Natural killer cell (primary cell): ENCODE results near the gene KAT6B. TPM values are rescaled to one million over a fixed set of nuclear protein-coding genes. Genes with fewer than 3 reads are reported as not detected.

Experiments
- ATAC-seq, 3 donors: fragments of 150-1000 bp in 2 of 3; fragments of 200-7000 bp in 1 of 3; cut with Tn5 transposase; 1 replicate in 1 of 3; 2 replicates in 2 of 3; pipeline ENCODE4 v1.10.0; 2021; ENCODE audit warnings: mild to moderate bottlenecking in 2 of 3, moderate library complexity in 2 of 3
- DNase-seq, 2 donors: peaks; one replicate each; pipeline versions ENCODE4 v3.0.0 to v3.0.0-alpha.2; 2013 to 2021; ENCODE audit warnings: mixed read lengths in 1 of 2
- H3K27ac ChIP-seq: one replicate; pipeline ENCODE4 v1.5.1; 2013; ENCODE audit warnings: mild to moderate bottlenecking, low read length
- H3K27me3 ChIP-seq: one replicate; pipeline ENCODE4 v1.6.1; 2013; ENCODE audit warnings: low read length; ENCODE audit not compliant: control insufficient read depth, insufficient read depth
- H3K36me3 ChIP-seq: one replicate; pipeline ENCODE4 v1.6.1; 2013; ENCODE audit warnings: low read length; ENCODE audit not compliant: control insufficient read depth, insufficient read depth
- H3K4me1 ChIP-seq: one replicate; pipeline ENCODE4 v1.6.1; 2013; ENCODE audit warnings: low read length; ENCODE audit not compliant: control insufficient read depth, insufficient read depth
- H3K4me3 ChIP-seq: one replicate; pipeline ENCODE4 v1.5.1; 2013; ENCODE audit warnings: low read length
- H3K9me3 ChIP-seq: one replicate; pipeline ENCODE4 v1.6.1; 2013; ENCODE audit warnings: low read length; ENCODE audit not compliant: control insufficient read depth, insufficient read depth
- H3K27ac Mint-ChIP-seq, 2 donors: one replicate each; pipeline ENCODE4 v1.8.0; 2022; ENCODE audit warnings: mild to moderate bottlenecking in 2 of 2, mixed read lengths in 2 of 2, moderate library complexity in 1 of 2
- H3K27me3 Mint-ChIP-seq, 2 donors: one replicate each; pipeline ENCODE4 v1.8.0; 2022; ENCODE audit warnings: low read depth in 2 of 2, mixed read lengths in 2 of 2
- H3K36me3 Mint-ChIP-seq: one replicate; pipeline ENCODE4 v1.8.0; 2022; ENCODE audit warnings: mixed read lengths
- H3K4me1 Mint-ChIP-seq, 2 donors: one replicate each; pipeline ENCODE4 v1.8.0; 2022; ENCODE audit warnings: mixed read lengths in 2 of 2
- H3K4me3 Mint-ChIP-seq: one replicate; pipeline ENCODE4 v1.8.0; 2022; ENCODE audit warnings: mild to moderate bottlenecking, moderate library complexity, mixed read lengths
- H3K9me3 Mint-ChIP-seq, 2 donors: one replicate each; pipeline ENCODE4 v1.8.0; 2022; ENCODE audit warnings: mixed read lengths in 2 of 2
- WGBS: methylation state at CpG from one replicate; pipeline ENCODE4 v1.1.7; 2013; ENCODE audit warnings: missing lambda C conversion rate; ENCODE audit not compliant: insufficient coverage; 5-methylcytosine and 5-hydroxymethylcytosine counted together
- intact Hi-C: fragments of 100-400 bp; cut with micrococcal nuclease; formaldehyde crosslinking; loops from one replicate; pipeline ENCODE4 v1.14.2; 2022
- total RNA-seq, 4 donors: library from RNA; stranded (reverse); fragments of 120-200 nt in 1 of 4; gene quantifications; one replicate each; pipeline versions ENCODE4 v1.2.3 to v1.2.4, GENCODE V29; 2013 to 2022
- TF ChIP-seq, protein P1 (sequence below): fragments of 200-600 bp; IDR thresholded peaks from one replicate; pipeline ENCODE4 v1.8.0; 2022; ENCODE audit warnings: antibody characterized with exemption

The KAT6B gene
- total RNA-seq, 3 donors from 2014 or later (not counting 1 experiment from before 2014, with no cell fraction given), result 117 to 133 (median 121) TPM

DNA sequence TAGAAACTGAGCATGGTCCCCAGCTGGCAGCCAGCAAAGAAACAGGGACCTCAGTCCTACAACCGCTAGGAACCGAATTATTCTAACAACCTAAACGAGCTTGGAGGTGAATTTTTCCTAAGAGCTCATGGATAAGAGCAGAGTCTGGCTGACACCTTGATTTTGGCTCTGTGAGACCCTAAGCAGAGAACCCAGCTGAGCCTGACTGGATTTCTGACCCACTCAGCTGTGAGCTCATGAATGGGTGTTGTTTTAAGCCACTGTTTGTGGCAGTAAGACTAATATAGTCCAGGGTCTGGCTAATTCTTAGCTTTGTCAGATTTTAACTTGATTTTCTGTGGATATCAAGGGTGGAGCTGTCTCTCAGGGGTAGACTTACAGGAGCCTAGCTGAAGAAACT lies 77.1 kb downstream of the KAT6B start:
- Histone ChIP-seq H3K27ac (no peak overlapping the region), H3K36me3 (no peaks in the 10 kb centered on the region), H3K9me3 (no peaks in the 10 kb centered on the region), H3K27me3 (no peaks in the 10 kb centered on the region), H3K4me3 (no peak overlapping the region), H3K4me1 (peaks cover 19% of the 10 kb centered on the region)
- whole genome bisulfite sequencing, result 96% methylated on average over 3 of the region's 3 CpGs
- TF ChIP-seq, protein P1, sequence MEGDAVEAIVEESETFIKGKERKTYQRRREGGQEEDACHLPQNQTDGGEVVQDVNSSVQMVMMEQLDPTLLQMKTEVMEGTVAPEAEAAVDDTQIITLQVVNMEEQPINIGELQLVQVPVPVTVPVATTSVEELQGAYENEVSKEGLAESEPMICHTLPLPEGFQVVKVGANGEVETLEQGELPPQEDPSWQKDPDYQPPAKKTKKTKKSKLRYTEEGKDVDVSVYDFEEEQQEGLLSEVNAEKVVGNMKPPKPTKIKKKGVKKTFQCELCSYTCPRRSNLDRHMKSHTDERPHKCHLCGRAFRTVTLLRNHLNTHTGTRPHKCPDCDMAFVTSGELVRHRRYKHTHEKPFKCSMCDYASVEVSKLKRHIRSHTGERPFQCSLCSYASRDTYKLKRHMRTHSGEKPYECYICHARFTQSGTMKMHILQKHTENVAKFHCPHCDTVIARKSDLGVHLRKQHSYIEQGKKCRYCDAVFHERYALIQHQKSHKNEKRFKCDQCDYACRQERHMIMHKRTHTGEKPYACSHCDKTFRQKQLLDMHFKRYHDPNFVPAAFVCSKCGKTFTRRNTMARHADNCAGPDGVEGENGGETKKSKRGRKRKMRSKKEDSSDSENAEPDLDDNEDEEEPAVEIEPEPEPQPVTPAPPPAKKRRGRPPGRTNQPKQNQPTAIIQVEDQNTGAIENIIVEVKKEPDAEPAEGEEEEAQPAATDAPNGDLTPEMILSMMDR, result no peak
- Mint-ChIP-seq H3K4me1 (peaks cover 57 to 79% of the 10 kb centered on the region in 2 donors), H3K36me3 (no peaks in the 10 kb centered on the region), H3K27me3 (no peaks in the 10 kb centered on the region), H3K27ac (peak overlapping the region in 1 of 2 donors; percentile 18), H3K9me3 (no peaks in the 10 kb centered on the region), H3K4me3 (no peak overlapping the region)
- ATAC-seq, result no peak
- intact Hi-C loops, result loop anchor here (5.0 kb wide), 1 partner anchor 114 kb away; no protein-coding TSS in a partner anchor
- no peak for DNase-seq

DNA sequence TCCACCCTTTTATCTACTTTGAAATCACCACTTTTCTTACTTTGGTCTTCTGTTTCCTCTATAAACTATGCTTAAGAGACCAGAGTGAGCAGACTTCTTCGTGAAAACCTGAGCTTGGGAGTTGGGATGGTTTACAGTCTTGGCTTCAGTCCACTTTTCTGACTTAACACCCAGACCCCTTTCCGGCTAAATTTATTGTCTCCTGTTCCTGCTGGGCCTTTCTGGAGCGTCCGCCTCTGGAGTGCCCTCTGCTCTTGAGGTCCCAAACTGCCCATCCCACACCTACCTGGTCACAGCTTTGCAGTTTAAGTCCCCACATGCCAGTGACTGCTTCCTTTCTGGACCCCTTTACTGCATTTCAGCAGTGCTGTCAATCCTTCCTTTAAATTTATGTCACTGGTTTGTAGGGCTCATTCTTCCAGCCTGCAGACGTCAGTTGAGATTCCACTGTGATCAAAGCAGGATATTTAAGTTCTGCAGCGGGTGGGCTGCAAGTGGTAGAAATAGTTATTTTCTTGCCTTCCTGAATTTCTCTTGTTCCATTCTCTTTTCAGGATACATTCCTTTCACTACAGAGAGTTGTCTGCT lies 80.3 kb downstream of the KAT6B start:
- Histone ChIP-seq H3K9me3 (no peaks in the 10 kb centered on the region), H3K4me3 (no peak overlapping the region), H3K4me1 (no peaks in the 10 kb centered on the region), H3K27me3 (no peaks in the 10 kb centered on the region), H3K36me3 (no peaks in the 10 kb centered on the region), H3K27ac (no peak overlapping the region)
- no peaks in the 10 kb centered on the region for H3K27me3 Mint-ChIP-seq
- H3K9me3 Mint-ChIP-seq, result no peaks in the 10 kb centered on the region
- no peak overlapping the region for H3K4me3 Mint-ChIP-seq
- ATAC-seq (no peak), DNase-seq (no peak)
- WGBS, result 44% methylated on average over 5 of the region's 6 CpGs
- peak overlapping the region; percentile 9 to 55 for H3K27ac Mint-ChIP-seq
- no peaks in the 10 kb centered on the region for H3K36me3 Mint-ChIP-seq
- TF ChIP-seq, protein P1, result no peak
- peaks cover 45 to 68% of the 10 kb centered on the region in 2 donors for H3K4me1 Mint-ChIP-seq
- intact Hi-C loops, result no loop called here

DNA sequence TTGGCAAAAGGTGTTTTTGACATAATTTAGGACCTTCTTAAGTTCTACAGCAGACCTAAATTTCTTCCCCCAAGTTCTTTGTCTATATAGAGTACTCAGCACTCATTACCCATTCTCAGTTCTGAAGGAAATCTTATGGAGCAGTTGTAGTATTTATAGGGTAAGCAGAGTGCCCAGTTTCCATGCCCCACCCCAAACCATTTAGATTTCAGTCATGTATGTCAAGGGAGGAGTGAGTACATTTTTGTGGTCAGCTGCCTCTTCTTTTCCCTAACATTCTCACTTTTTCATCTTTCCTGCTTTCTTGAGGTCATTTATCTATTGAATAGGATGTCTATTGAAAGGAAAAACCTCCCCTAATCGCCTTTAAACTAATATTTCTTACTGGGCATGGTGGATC lies 83.3 kb downstream of the KAT6B start:
- intact Hi-C loops, result no loop called here

More for the DNA sequence above, 83.3 kb downstream of the KAT6B start:
- H3K4me3 ChIP-seq, result no peak overlapping the region
- DNase-seq (no peak), ATAC-seq (no peak)
- Mint-ChIP-seq H3K27me3 (no peaks in the 10 kb centered on the region), H3K9me3 (no peaks in the 10 kb centered on the region), H3K27ac (no peak overlapping the region), H3K4me1 (peaks cover 42 to 54% of the 10 kb centered on the region in 2 donors), H3K36me3 (no peaks in the 10 kb centered on the region), H3K4me3 (no peak overlapping the region)
- H3K9me3 ChIP-seq, result no peaks in the 10 kb centered on the region
- no CpG with 5 or more reads among the region's 1 CpG for WGBS
- H3K36me3 ChIP-seq, result no peaks in the 10 kb centered on the region
- TF ChIP-seq, protein P1, result no peak
- H3K4me1 ChIP-seq, result peaks cover 9% of the 10 kb centered on the region
- no peaks in the 10 kb centered on the region for H3K27me3 ChIP-seq
- no peak overlapping the region for H3K27ac ChIP-seq
